Muscle of leg (tissue), 11 donors: ENCODE results near the gene TMEM141. TPM values are rescaled to one million over a fixed set of nuclear protein-coding genes. Genes with fewer than 3 reads are reported as not detected.
A peak's percentile ranks its signal among the peaks of the same experiment; 100 is the strongest.
"Not testable (repeated sequence)": the region's sequence is repeated elsewhere in the genome, so short reads cannot be mapped to it uniquely, and the experiment has no call there.

Experiments used
- DNase-seq: peaks from one replicate; pipeline ENCODE4 v3.0.0; 2013
- H3K27ac ChIP-seq: one replicate; pipeline ENCODE4 v1.5.1; 2013; ENCODE audit warnings: mild to moderate bottlenecking, low read length, control low read depth
- H3K27me3 ChIP-seq: one replicate; pipeline ENCODE4 v1.6.1; 2013; ENCODE audit warnings: low read length; ENCODE audit not compliant: control insufficient read depth, insufficient read depth
- H3K36me3 ChIP-seq: one replicate; pipeline ENCODE4 v1.6.1; 2013; ENCODE audit warnings: low read length; ENCODE audit not compliant: control insufficient read depth, insufficient read depth
- H3K4me1 ChIP-seq: one replicate; pipeline ENCODE4 v1.6.1; 2013; ENCODE audit warnings: low read length; ENCODE audit not compliant: control insufficient read depth, insufficient read depth
- H3K4me3 ChIP-seq: one replicate; pipeline ENCODE4 v1.5.1; 2013; ENCODE audit warnings: low read length, control low read depth
- H3K9me3 ChIP-seq: replicated peaks from 2 replicates; pipeline ENCODE4 v1.6.1; 2013; ENCODE audit warnings: low read depth, low read length; ENCODE audit not compliant: control insufficient read depth
- WGBS: methylation state at CpG from one replicate; pipeline ENCODE4 v1.1.5; 2013; ENCODE audit warnings: missing lambda C conversion rate; ENCODE audit not compliant: insufficient coverage; 5-methylcytosine and 5-hydroxymethylcytosine counted together
- polyA plus RNA-seq, 8 donors: library from polyadenylated mRNA; unstranded; fragments of 120-200 nt; gene quantifications; one replicate each; pipeline versions ENCODE4 v1.2.1 to v1.2.3, GENCODE V29; 2013; ENCODE audit warnings: inconsistent platforms in 1 of 8, low replicate concordance in 1 of 8; ENCODE audit not compliant: insufficient read length in 8 of 8, insufficient read depth in 1 of 8
- total RNA-seq: library from RNA; stranded (reverse); fragments of 120-200 nt; gene quantifications from one replicate; pipeline ENCODE4 v1.2.4, GENCODE V29; 2013

Gene TMEM141
- total and polyA plus RNA-seq, 9 donors, result 34.2 to 53.2 (median 44.3) TPM

DNA sequence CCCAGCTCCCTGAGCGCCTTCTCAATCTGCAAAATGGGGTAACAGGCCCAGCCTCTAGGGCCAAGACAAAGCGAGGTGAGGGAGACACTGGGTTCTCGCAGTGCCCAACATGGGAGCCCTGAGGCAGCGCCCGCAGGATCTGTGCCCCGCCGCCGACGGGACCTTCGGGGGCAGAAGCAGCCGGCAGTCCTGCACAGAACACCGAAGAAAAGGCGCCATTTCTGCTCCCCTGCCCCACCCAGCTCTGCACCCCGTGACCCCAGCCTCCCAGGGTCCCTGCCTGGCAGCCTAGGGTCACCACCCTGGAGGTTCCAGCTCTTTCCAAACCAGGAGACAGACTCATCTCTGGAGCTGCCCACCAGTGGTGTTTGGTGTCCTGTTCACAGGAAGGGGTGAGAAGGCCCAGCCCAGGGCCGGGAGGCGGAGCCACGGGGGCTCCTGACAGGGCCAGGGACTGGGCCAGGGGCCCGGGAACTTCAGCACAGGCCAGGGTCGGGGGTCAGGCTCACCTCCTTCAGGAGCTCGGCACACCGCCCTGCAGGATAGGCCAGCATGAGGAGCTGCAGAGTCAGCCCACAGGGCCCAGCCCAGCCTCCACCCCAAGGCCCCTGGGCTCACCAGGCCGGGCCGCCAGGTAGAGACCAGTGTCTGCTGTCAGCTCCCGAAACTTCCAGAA, 36.4 kb upstream of the TMEM141 start:
- 70% methylated on average over 24 of the region's 24 CpGs for WGBS
- Histone ChIP-seq H3K36me3 (no peaks in the 10 kb centered on the region), H3K4me1 (peaks cover 32% of the 10 kb centered on the region), H3K27me3 (no peaks in the 10 kb centered on the region), H3K4me3 (no peak overlapping the region), H3K9me3 (peaks cover 15% of the 10 kb centered on the region), H3K27ac (peak overlapping the region; percentile 0)
- DNase-seq, result no peak

DNA sequence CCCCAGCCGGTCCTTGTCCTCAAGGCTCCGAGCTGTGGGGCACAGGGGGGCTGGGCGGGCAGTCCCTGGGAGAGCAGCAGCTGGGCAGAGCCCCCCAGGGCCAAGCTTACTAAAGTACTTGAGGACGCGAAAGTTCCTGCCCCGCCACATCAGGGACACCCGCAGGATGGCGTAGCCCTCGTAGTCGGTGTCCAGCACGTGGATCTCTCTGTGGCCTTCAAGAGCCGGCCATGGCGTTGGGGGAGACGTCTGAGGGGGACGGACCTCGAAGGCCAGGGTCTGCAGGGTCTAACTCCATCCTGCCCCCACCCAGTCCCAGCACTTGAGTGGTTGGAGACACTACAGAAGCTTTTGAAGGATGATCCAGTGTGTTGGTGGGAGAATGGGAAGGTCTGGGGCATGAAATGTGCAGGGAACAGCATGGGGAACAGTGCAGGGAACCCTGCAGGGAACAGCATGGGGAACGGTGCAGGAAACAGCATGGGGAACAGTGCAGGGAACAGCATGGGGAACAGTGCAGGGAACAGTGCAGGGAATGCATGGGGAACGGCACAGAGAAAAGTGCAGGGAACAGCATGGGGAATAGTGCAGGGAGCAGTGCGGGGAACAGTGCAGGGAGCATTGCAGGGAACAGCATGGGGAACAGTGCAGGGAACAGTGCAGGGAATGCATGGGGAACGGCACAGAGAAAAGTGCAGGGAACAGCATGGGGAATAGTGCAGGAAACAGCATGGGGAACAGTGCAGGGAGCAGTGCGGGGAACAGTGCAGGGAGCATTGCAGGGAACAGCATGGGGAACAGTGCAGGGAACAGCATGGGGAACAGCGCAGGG, 35.6 kb upstream of the TMEM141 start:
- Histone ChIP-seq H3K9me3 (peaks cover 15% of the 10 kb centered on the region), H3K4me1 (peaks cover 32% of the 10 kb centered on the region)
- not testable (repeated sequence) for H3K36me3 ChIP-seq, H3K4me3 ChIP-seq, H3K27ac ChIP-seq, H3K27me3 ChIP-seq, DNase-seq
- WGBS, result 80% methylated on average over 18 of the region's 22 CpGs

DNA sequence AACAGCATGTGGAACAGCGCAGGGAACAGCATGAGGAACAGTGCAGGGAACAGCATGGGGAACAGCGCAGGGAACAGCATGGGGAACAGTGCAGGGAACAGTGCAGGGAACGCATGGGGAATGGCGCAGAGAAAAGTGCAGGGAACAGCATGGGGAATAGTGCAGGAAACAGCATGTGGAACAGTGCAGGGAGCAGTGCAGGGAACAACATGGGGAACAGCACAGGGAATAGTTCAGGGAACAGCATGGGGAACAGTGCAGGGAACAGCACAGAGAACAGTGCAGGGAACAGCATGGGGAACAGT, 35.1 kb upstream of the TMEM141 start:
- peaks cover 15% of the 10 kb centered on the region for H3K9me3 ChIP-seq
- H3K4me3 ChIP-seq, result no peak overlapping the region
- H3K36me3 ChIP-seq, result no peaks in the 10 kb centered on the region
- no peak overlapping the region for H3K27ac ChIP-seq
- no peak for DNase-seq
- 100% methylated on average over 4 of the region's 4 CpGs for WGBS
- H3K27me3 ChIP-seq, result peaks cover 3% of the 10 kb centered on the region
- H3K4me1 ChIP-seq, result peaks cover 35% of the 10 kb centered on the region

DNA sequence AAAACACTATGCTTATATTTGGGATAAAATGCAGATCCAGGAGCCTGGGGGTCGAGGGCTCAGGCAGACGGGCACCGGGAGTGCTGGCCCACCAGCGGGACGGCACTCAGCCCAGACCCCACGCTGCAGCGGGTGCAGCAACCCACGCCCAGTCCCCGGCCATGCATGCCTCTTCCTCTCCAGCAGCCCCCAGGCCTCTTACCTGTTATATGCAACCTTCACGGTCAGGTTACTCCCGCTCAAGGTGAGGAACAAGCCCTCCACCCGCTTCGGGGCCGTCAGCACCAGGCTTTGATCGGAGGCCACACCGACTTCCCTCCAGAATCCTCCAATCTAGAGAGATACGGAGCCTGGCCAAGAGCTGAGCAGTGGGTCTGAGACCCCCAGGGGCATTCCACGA, 34.3 kb upstream of the TMEM141 start:
- H3K27me3 ChIP-seq, result peaks cover 3% of the 10 kb centered on the region
- H3K36me3 ChIP-seq, result no peaks in the 10 kb centered on the region
- H3K4me1 ChIP-seq, result peaks cover 35% of the 10 kb centered on the region
- 91% methylated on average over 12 of the region's 18 CpGs for WGBS
- no peak for DNase-seq
- peak overlapping the region; percentile 72 for H3K27ac ChIP-seq
- peaks cover 9% of the 10 kb centered on the region for H3K9me3 ChIP-seq
- H3K4me3 ChIP-seq, result no peak overlapping the region

DNA sequence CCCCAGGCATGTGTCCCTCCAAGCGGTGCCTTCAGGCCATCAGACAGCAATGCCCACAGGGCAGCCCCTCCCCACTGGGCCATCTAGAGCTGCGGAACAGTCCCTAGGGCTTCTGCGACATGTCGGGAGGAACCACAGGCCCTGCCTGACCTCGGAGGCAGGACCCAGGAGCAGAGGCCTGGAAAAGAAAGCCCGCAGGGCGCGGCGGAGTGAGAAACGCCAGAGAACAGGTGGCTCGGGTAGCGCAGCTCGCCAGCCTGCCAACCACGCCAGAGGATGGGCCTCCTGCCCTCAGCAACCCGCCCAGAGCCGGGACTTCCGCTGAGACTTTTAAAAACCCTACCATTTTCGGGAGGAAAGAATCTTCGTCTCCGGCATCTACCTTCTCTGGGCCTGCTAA, 33.8 kb upstream of the TMEM141 start:
- peaks cover 6% of the 10 kb centered on the region for H3K9me3 ChIP-seq
- H3K4me3 ChIP-seq, result no peak overlapping the region
- H3K36me3 ChIP-seq, result no peaks in the 10 kb centered on the region
- H3K27ac ChIP-seq, result peak overlapping the region; percentile 74
- peaks cover 35% of the 10 kb centered on the region for H3K4me1 ChIP-seq
- H3K27me3 ChIP-seq, result peaks cover 3% of the 10 kb centered on the region
- DNase-seq, result peak; percentile 36
- 81% methylated on average over 20 of the region's 20 CpGs for WGBS

DNA sequence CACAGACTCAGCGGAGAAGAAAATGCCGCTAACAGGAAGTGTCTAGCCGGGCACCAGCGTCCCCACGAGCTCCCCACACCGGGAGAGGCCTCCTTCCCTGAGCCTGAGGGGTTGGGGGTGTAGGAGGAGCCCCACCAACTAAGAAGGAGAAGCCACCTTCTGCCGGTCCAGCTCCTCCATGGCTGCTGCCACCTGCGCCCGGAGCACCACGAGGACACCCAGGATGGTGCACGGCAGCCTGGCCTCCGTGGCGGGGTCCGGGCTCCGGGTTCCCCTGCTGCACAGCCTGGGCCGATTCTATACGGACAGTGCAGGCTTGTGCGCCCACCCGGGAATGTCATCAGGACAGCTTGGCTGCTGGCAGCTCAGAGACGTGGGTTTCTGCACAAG, 33.4 kb upstream of the TMEM141 start:
- H3K27me3 ChIP-seq, result peaks cover 3% of the 10 kb centered on the region

DNA sequence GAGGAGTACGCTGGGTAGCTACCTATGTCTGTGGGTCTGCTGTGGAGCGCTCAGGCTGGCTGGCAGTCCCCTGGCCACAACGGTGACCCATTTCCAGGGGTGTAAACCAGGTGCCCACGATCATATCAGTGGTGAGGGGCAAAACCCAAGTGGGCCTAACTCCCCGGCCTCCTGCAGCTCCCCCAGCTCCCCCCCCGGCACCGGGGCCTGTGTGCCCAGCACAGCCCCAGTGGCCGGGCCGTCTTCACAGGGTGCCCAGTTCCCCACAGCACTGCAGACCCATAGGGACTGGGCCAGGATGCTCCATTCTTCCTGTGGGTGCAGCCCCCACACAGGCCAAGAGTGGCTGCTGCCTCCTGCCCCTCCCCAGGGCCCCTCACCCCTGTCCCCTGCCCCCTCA, 32.1 kb upstream of the TMEM141 start:
- 77% methylated on average over 7 of the region's 9 CpGs for WGBS
- Histone ChIP-seq H3K4me3 (no peak overlapping the region), H3K9me3 (peaks cover 6% of the 10 kb centered on the region), H3K4me1 (peaks cover 31% of the 10 kb centered on the region), H3K27me3 (peaks cover 7% of the 10 kb centered on the region), H3K36me3 (no peaks in the 10 kb centered on the region), H3K27ac (no peak overlapping the region)
- no peak for DNase-seq

More for the DNA sequence above, 33.4 kb upstream of the TMEM141 start:
- Histone ChIP-seq H3K4me3 (no peak overlapping the region), H3K4me1 (peaks cover 35% of the 10 kb centered on the region), H3K36me3 (no peaks in the 10 kb centered on the region), H3K9me3 (peaks cover 6% of the 10 kb centered on the region), H3K27ac (peak overlapping the region; percentile 74)
- DNase-seq, result no peak
- 86% methylated on average over 16 of the region's 20 CpGs for WGBS

DNA sequence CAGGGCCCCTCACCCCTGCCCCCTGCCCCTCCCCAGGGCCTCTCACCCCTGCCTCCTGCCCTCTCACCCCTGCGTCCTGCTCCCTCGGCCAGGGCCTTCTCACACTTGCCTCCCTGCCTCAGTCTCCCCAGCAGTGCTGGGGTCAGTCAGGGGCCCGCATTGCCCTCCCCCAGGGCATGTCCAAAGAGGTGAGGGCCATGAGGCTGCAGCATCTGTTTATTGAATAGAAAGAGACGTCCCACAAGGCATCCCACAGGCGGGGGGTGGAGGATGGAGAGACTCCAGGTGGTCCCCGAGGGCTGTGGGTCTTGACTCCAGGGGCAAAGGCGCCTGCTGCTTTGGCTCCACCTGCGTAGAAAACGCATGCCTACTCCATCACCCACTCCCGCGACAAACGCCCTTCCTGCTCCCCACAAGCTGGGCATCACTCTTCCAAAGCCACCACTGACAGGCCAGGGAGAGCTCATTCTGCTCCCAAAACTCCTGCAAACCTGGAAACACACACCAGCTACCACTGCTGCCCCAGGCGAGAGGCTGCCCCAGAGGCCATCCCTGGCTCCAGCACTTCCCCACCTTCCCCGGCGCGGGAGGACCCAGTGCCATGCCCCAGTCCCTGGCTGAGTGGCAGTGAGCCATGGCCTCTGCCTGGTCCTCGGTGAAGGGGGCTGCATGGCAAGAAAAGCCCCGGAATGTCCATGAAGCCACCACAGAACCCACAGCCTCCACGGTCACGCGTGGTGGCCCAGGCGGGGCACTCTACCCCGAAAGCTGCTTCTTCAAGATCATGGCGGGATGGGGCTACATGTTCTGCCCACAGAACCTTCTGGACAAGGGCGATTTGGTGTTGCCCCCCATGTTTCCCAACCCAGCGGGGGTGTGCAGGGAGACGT, 31.5 kb upstream of the TMEM141 start:
- WGBS, result 79% methylated on average over 16 of the region's 27 CpGs

DNA sequence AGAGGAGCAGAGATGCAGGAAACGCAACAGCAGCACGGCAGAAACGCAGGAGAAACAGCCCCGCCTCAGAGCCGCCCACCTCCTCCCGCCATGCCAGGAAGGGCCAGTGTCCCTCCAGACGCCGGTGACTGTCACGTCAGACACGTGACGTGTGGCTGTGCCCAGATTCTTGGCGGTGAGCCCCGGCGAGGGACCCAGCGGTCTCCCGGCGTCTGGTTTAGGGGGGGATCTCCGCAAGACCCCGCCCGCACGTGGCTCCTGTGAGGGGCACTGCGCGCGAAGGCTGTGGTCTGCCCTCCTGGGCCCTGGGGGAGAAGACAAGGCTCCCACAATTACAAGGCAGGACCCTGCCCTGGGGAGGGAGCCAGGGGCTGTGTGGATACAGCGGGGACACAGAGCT, 30.7 kb upstream of the TMEM141 start:
- peaks cover 9% of the 10 kb centered on the region for H3K27me3 ChIP-seq
- no peak overlapping the region for H3K4me3 ChIP-seq
- peaks cover 31% of the 10 kb centered on the region for H3K4me1 ChIP-seq
- peaks cover 6% of the 10 kb centered on the region for H3K9me3 ChIP-seq
- no peaks in the 10 kb centered on the region for H3K36me3 ChIP-seq
- H3K27ac ChIP-seq, result no peak overlapping the region
- no peak for DNase-seq
- WGBS, result 51% methylated on average over 21 of the region's 25 CpGs

More for the DNA sequence above, 31.5 kb upstream of the TMEM141 start:
- Histone ChIP-seq H3K27ac (no peak overlapping the region), H3K27me3 (peaks cover 9% of the 10 kb centered on the region), H3K4me1 (peaks cover 31% of the 10 kb centered on the region), H3K36me3 (no peaks in the 10 kb centered on the region), H3K4me3 (no peak overlapping the region), H3K9me3 (peaks cover 6% of the 10 kb centered on the region)
- no peak for DNase-seq
